Measurements from ENCODE around the gene BAX. TPM values are rescaled to one million over a fixed set of nuclear protein-coding genes. Genes with fewer than 3 reads are reported as not detected.

Gene BAX
- total and polyA plus RNA-seq, 4 experiments from 2014 or later, result 56.5 to 183 (median 120) TPM

DNA sequence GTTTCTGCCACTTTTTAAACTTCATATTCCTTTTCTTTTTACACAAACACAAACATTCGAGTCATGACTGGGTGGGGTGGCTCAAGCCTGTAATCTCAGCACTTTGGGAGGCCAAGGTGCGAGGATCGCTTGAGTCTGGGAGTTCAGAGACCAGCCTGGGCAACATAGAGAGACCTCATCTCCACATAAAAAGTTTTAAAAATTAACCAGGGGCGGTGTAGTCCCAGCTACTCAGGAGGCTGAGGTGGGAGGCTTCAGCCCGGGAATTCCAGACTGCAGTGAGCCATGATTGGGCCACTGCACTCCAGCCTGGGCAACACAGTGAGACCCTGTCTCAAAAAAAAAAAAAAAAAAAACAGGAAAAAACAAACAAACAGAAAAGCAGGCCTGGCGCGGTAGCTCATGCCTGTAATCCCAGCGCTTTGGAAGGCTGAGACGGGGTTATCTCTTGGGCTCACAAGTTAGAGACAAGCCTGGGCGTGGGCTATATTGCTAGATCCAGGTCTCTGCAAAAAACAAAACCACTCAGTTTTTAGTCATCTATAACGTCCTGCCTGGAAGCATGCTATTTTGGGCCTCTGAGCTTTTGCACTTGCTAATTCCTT lies 583 bp upstream of the BAX start:
- no peaks in the 10 kb centered on the region for H3K27me3 ChIP-seq (ENCODE audit: insufficient read depth, low read length)

DNA sequence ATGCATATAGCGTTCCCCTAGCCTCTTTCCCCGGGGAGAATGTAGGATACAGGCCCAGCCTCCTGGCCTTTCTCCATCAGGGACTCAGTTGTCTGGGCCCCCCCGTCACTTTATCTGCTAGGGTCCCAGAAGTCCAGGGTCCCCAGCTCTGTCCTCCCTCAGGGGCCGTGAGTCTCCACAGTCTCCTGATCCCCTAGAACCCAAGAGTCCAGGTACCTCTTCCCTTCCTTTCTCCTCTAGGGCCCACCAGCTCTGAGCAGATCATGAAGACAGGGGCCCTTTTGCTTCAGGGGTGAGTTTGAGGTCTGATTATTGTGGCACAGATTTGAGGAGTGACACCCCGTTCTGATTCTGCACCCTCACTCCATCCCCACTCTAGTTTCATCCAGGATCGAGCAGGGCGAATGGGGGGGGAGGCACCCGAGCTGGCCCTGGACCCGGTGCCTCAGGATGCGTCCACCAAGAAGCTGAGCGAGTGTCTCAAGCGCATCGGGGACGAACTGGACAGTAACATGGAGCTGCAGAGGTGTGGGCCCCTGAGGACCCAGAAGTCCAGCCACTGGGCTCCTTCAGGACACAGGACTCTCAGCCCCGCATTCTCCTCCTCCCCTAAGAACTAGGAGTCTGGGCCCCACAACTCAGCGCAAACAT lies 758 bp downstream of the BAX start:
- peak overlapping the region; percentile 79 to 93 (median 90) for H3K4me3 Mint-ChIP-seq
- intact Hi-C loops (cut with micrococcal nuclease), result no loop called here
- H3K27me3 Mint-ChIP-seq, result no peaks in the 10 kb centered on the region
- Histone ChIP-seq H3K9me3 (ENCODE audit: control insufficient read depth in 1 of 2, low read length in 2 of 2) (no peaks in the 10 kb centered on the region), H3K4me1 (ENCODE audit: insufficient read depth, low read length) (peaks cover 25% of the 10 kb centered on the region), H3K27me3 (ENCODE audit: insufficient read depth, low read length) (no peaks in the 10 kb centered on the region), H3K4me3 (ENCODE audit: low read length in 2 of 2) (peak overlapping the region; percentile 76 to 87), H3K27ac (ENCODE audit: low read depth, low read length) (peak overlapping the region; percentile 86), H3K36me3 (ENCODE audit: insufficient read depth, low read length) (no peaks in the 10 kb centered on the region)
- no peaks in the 10 kb centered on the region for H3K9me3 Mint-ChIP-seq
- H3K36me3 Mint-ChIP-seq, result peaks cover 6 to 18% of the 10 kb centered on the region in 2 donors
- CTCF ChIA-PET (ENCODE audit: partially characterized antibody), result interaction anchor here (0.8 to 1.3 kb wide), 2 partner anchors 15 to 160 kb away, joined by 3 to 4 read pairs; no protein-coding TSS in a partner anchor
- H3K27ac Mint-ChIP-seq, result peak overlapping the region; percentile 68 to 90 (median 86)
- peaks cover 12 to 34% (median 27%) of the 10 kb centered on the region in 4 donors for H3K4me1 Mint-ChIP-seq
- POLR2A ChIA-PET (ENCODE audit: partially characterized antibody), result interaction anchor here (2.2 to 6.8 kb wide), 5 partner anchors 10 to 83 kb away, joined by 10 to 99 read pairs (median 13); partner anchors contain the start of genes FTL, GYS1, NUCB1 and PPP1R15A
- DNase-seq, result no peak

More for the DNA sequence above, 583 bp upstream of the BAX start:
- DNase-seq, result no peak
- Histone ChIP-seq H3K9me3 (ENCODE audit: control insufficient read depth in 1 of 2, low read length in 2 of 2) (no peaks in the 10 kb centered on the region), H3K4me3 (ENCODE audit: low read length in 2 of 2) (peak overlapping the region in 1 of 2 donors; percentile 87), H3K36me3 (ENCODE audit: insufficient read depth, low read length) (no peaks in the 10 kb centered on the region), H3K4me1 (ENCODE audit: insufficient read depth, low read length) (peaks cover 20% of the 10 kb centered on the region), H3K27ac (ENCODE audit: low read depth, low read length) (peak overlapping the region; percentile 86)
- no peaks in the 10 kb centered on the region for H3K27me3 Mint-ChIP-seq
- peaks cover 12 to 34% (median 27%) of the 10 kb centered on the region in 4 donors for H3K4me1 Mint-ChIP-seq
- intact Hi-C loops (cut with micrococcal nuclease), result loop anchor here (1.0 kb wide), 2 partner anchors 11 to 21 kb away; partner anchors contain the start of genes DHDH and FTL
- peak overlapping the region; percentile 67 to 92 (median 86) for H3K27ac Mint-ChIP-seq
- no peaks in the 10 kb centered on the region for H3K9me3 Mint-ChIP-seq
- POLR2A ChIA-PET (ENCODE audit: partially characterized antibody), result interaction anchor here (0.6 to 6.8 kb wide), 10 partner anchors 12 to 234 kb away, joined by 3 to 99 read pairs (median 8); partner anchors contain the start of genes DHDH, FTL, GYS1 and NUCB1
- peak overlapping the region; percentile 79 to 94 (median 90) for H3K4me3 Mint-ChIP-seq
- H3K36me3 Mint-ChIP-seq, result peaks cover 6 to 18% of the 10 kb centered on the region in 2 donors
- CTCF ChIA-PET (ENCODE audit: partially characterized antibody), result interaction anchor here (0.6 to 3.1 kb wide), 7 partner anchors 12 to 200 kb away, joined by 3 to 15 read pairs (median 3); partner anchors contain the start of genes GYS1 and RUVBL2

DNA sequence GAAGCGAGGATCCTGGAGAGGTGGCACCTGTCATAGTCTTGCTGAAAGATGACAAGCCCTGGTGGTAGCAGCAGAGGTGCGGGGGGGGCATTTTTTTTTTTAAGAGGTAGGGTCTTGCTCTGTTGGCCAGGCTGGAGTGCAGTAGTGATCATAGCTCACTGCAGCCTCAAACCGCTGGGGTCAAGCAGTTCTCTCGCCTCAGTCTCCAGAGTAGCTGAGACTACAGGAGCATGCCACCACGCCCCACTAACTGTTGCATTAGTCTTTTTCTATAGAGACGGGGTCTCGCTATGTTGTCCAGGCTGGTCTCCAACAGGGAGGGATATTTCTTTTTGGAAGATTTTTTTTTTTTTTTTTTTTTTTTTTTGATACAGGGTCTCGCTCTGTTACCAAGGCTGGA lies 3.3 kb downstream of the BAX start:
- intact Hi-C loops (cut with micrococcal nuclease), result no loop called here
- no peak overlapping the region for H3K4me3 ChIP-seq (ENCODE audit: low read length in 2 of 2)
- ChIA-PET CTCF (ENCODE audit: partially characterized antibody) (interaction anchor here (0.6 to 1.2 kb wide), 2 partner anchors 12 to 118 kb away, joined by 3 read pairs; no protein-coding TSS in a partner anchor), POLR2A (ENCODE audit: partially characterized antibody) (interaction anchor here (1.1 to 6.8 kb wide), 3 partner anchors 8 to 233 kb away, joined by 3 to 99 read pairs (median 5); partner anchors contain the start of gene FTL)
- Mint-ChIP-seq H3K9me3 (peaks cover 0 to 1% (median 0%) of the 10 kb centered on the region in 8 donors), H3K4me1 (peaks cover 24 to 57% (median 41%) of the 10 kb centered on the region in 4 donors), H3K27ac (peak overlapping the region in 3 of 7 donors; percentile 19 to 62 (median 36)), H3K4me3 (peak overlapping the region in 3 of 8 donors; percentile 13 to 42 (median 13)), H3K36me3 (peaks cover 6 to 18% of the 10 kb centered on the region in 2 donors), H3K27me3 (no peaks in the 10 kb centered on the region)
- H3K9me3 ChIP-seq (ENCODE audit: control insufficient read depth in 1 of 2, low read length in 2 of 2), result no peaks in the 10 kb centered on the region
- peaks cover 38% of the 10 kb centered on the region for H3K4me1 ChIP-seq (ENCODE audit: insufficient read depth, low read length)
- no peak overlapping the region for H3K27ac ChIP-seq (ENCODE audit: low read depth, low read length)
- no peaks in the 10 kb centered on the region for H3K36me3 ChIP-seq (ENCODE audit: insufficient read depth, low read length)
- H3K27me3 ChIP-seq (ENCODE audit: insufficient read depth, low read length), result no peaks in the 10 kb centered on the region
- no peak for DNase-seq

DNA sequence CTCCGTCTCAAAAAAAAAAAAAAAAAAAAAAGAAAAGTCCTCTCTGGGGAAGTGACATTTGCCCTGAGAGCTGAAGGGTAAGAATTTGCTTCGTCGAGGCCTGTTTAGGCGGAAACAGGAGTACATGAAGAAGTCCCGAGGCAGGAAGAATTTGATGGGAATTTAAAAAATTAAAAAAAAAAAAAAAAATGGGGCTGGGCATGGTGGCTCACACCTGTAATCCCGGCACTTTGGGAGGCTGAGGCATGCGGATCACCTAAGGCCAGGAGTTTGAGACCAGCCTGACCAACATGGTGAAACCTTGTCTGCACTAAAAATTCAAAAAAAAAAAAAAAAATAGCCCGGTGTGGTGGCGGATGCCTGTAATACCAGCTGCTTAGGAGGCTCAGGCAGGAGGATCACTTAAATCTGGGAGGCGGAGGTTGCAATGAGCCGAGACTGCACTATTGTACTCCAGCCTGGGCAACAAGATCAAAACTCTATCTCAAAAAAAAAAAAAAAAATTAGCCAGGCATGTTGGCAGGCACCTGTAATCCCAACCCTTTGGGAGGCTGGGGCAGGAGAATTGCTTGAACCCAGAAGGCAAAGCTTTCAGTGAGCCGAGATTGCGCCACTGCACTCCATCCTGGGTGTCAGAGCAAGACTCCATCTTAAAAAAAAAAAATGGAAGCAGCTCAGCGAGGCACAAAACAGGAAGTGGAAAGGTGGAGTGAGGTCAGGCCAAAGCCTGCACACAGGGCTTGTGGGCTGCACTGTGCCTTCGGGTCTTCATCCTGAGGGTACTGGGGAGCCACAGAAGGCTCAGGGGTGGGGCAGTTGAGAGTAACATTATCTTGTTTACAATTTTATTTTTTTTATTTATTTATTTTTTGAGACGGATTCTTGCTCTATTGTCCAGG lies 4.9 kb downstream of the BAX start:
- POLR2A ChIA-PET (ENCODE audit: partially characterized antibody), result interaction anchor here (0.6 to 2.1 kb wide), 10 partner anchors 8 to 1720 kb away, joined by 3 to 11 read pairs (median 4); partner anchors contain the start of genes DHDH, GYS1, PPP1R15A and RUVBL2
- Histone ChIP-seq H3K27me3 (ENCODE audit: insufficient read depth, low read length) (no peaks in the 10 kb centered on the region), H3K27ac (ENCODE audit: low read depth, low read length) (no peak overlapping the region), H3K36me3 (ENCODE audit: insufficient read depth, low read length) (no peaks in the 10 kb centered on the region), H3K9me3 (ENCODE audit: control insufficient read depth in 1 of 2, low read length in 2 of 2) (no peaks in the 10 kb centered on the region), H3K4me3 (ENCODE audit: low read length in 2 of 2) (no peak overlapping the region), H3K4me1 (ENCODE audit: insufficient read depth, low read length) (peaks cover 49% of the 10 kb centered on the region)
- H3K4me3 Mint-ChIP-seq, result no peak overlapping the region
- intact Hi-C loops (cut with micrococcal nuclease), result no loop called here
- peaks cover 6 to 16% of the 10 kb centered on the region in 2 donors for H3K36me3 Mint-ChIP-seq
- H3K27me3 Mint-ChIP-seq, result no peaks in the 10 kb centered on the region
- H3K9me3 Mint-ChIP-seq, result peaks cover 0 to 1% (median 0%) of the 10 kb centered on the region in 8 donors
- H3K4me1 Mint-ChIP-seq, result peaks cover 30 to 69% (median 51%) of the 10 kb centered on the region in 4 donors
- peak overlapping the region in 2 of 7 donors; percentile 8 to 76 for H3K27ac Mint-ChIP-seq
- no peak for DNase-seq
- CTCF ChIA-PET (ENCODE audit: partially characterized antibody), result interaction anchor here (0.7 to 1.3 kb wide), 2 partner anchors 117 to 164 kb away, joined by 3 read pairs; no protein-coding TSS in a partner anchor

DNA sequence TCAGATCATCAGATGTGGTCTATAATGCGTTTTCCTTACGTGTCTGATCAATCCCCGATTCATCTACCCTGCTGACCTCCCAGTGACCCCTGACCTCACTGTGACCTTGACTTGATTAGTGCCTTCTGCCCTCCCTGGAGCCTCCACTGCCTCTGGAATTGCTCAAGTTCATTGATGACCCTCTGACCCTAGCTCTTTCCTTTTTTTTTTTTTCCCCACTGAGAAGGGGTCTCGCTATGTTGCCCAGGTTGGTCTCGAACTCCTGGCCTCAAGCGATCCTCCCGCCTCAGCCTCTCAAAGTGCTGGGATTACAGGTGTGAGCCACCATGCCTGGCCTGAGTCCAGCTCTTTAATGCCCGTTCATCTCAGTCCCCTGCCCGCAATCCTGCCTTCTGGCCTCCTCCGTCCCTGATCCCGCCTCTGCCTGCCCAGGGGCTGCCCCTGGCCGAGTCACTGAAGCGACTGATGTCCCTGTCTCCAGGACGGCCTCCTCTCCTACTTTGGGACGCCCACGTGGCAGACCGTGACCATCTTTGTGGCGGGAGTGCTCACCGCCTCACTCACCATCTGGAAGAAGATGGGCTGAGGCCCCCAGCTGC lies 6.5 kb downstream of the BAX start:
- intact Hi-C loops (cut with micrococcal nuclease), result no loop called here
- Histone ChIP-seq H3K9me3 (ENCODE audit: control insufficient read depth in 1 of 2, low read length in 2 of 2) (no peaks in the 10 kb centered on the region), H3K27ac (ENCODE audit: low read depth, low read length) (no peak overlapping the region), H3K27me3 (ENCODE audit: insufficient read depth, low read length) (no peaks in the 10 kb centered on the region), H3K4me1 (ENCODE audit: insufficient read depth, low read length) (peaks cover 42% of the 10 kb centered on the region), H3K4me3 (ENCODE audit: low read length in 2 of 2) (no peak overlapping the region), H3K36me3 (ENCODE audit: insufficient read depth, low read length) (peaks cover under 1% of the 10 kb centered on the region)
- Mint-ChIP-seq H3K4me3 (peak overlapping the region in 4 of 8 donors; percentile 17 to 49 (median 34)), H3K4me1 (peaks cover 33 to 72% (median 49%) of the 10 kb centered on the region in 4 donors), H3K36me3 (peaks cover 6 to 24% of the 10 kb centered on the region in 2 donors), H3K9me3 (peaks cover 0 to 1% (median 0%) of the 10 kb centered on the region in 8 donors), H3K27me3 (no peaks in the 10 kb centered on the region), H3K27ac (peak overlapping the region; percentile 48 to 98 (median 77))
- CTCF ChIA-PET (ENCODE audit: partially characterized antibody), result interaction anchor here (1.2 to 1.9 kb wide), 3 partner anchors 10 to 15 kb away, joined by 3 to 7 read pairs (median 4); no protein-coding TSS in a partner anchor
- DNase-seq, result no peak
- POLR2A ChIA-PET (ENCODE audit: partially characterized antibody), result interaction anchor here (1.4 to 2.0 kb wide), 5 partner anchors 28 to 88 kb away, joined by 4 to 8 read pairs (median 6); partner anchors contain the start of genes DHDH, GYS1, NUCB1 and RUVBL2

DNA sequence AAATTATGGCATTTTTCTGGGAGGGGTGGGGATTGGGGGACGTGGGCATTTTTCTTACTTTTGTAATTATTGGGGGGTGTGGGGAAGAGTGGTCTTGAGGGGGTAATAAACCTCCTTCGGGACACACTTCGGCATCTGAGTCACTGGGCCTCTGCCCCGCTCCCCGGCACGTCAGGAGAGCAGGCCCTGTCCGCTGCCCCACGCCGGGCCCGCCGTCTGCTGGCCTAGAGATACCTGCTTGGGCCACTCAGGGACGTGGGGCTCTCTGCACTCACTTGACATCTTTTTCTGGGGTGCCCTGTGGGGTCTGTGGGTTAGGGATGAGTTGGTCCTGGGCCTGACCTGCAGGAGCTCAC lies 7.0 kb downstream of the BAX start:
- DNase-seq, result no peak
- intact Hi-C loops (cut with micrococcal nuclease), result no loop called here
- peaks cover 6% of the 10 kb centered on the region for H3K36me3 ChIP-seq (ENCODE audit: insufficient read depth, low read length)
- POLR2A ChIA-PET (ENCODE audit: partially characterized antibody), result interaction anchor here (0.6 to 1.5 kb wide), 9 partner anchors 8 to 316 kb away, joined by 3 to 7 read pairs (median 4); partner anchors contain the start of genes CA11, DHDH, GYS1 and NUCB1
- H3K27me3 ChIP-seq (ENCODE audit: insufficient read depth, low read length), result no peaks in the 10 kb centered on the region
- no peak overlapping the region for H3K4me3 ChIP-seq (ENCODE audit: low read length in 2 of 2)
- no peak overlapping the region for H3K27ac ChIP-seq (ENCODE audit: low read depth, low read length)
- H3K4me1 Mint-ChIP-seq, result peaks cover 33 to 72% (median 49%) of the 10 kb centered on the region in 4 donors
- H3K9me3 Mint-ChIP-seq, result peaks cover 0 to 1% (median 0%) of the 10 kb centered on the region in 8 donors
- H3K9me3 ChIP-seq (ENCODE audit: control insufficient read depth in 1 of 2, low read length in 2 of 2), result no peaks in the 10 kb centered on the region
- H3K27me3 Mint-ChIP-seq, result no peaks in the 10 kb centered on the region
- peak overlapping the region in 3 of 8 donors; percentile 50 to 65 (median 57) for H3K4me3 Mint-ChIP-seq
- peaks cover 3 to 26% of the 10 kb centered on the region in 2 donors for H3K36me3 Mint-ChIP-seq
- H3K27ac Mint-ChIP-seq, result peak overlapping the region in 3 of 7 donors; percentile 81 to 98 (median 90)
- CTCF ChIA-PET (ENCODE audit: partially characterized antibody), result interaction anchor here (0.9 to 1.9 kb wide), 4 partner anchors 9 to 32 kb away, joined by 3 to 7 read pairs (median 4); partner anchors contain the start of genes GYS1 and RUVBL2
- H3K4me1 ChIP-seq (ENCODE audit: insufficient read depth, low read length), result peaks cover 44% of the 10 kb centered on the region
